Measurements from ENCODE around the gene TSHZ3.

Gene TSHZ3

DNA sequence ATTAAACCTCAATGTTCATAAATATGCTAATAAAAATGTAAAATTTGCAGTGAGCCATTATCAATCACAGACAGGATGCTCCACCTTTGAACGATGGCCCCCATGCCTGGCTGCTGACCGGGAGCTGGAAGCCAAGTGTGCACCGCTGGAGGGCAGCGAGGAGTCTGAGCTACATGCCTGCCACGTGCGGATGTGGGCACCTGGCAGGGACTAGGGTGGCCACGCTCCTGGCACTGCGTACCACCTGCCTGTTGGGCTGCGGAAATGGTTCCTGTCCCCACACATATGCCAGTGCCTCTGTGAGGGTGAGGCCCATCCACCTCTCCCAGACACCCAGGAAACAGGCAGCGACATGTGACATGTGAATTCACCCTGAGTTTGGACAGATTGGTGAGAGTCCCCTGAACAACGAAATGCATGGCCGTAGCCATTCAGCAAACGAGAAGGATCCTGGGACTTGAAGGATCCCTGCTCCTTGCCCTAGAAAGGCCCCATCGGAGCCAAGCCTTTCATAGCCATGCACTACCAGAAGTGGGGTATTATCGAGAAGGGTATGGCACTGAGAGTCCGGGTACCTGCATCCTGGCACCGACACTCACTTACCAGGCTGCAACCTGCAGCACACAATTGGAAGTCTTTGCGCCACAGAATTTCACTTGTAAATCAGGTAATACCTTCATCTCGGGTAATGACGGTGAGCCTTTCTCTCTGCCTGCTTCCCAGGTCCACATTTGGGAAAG, 35.8 kb downstream of the TSHZ3 start:
- DNase-seq: no peak

DNA sequence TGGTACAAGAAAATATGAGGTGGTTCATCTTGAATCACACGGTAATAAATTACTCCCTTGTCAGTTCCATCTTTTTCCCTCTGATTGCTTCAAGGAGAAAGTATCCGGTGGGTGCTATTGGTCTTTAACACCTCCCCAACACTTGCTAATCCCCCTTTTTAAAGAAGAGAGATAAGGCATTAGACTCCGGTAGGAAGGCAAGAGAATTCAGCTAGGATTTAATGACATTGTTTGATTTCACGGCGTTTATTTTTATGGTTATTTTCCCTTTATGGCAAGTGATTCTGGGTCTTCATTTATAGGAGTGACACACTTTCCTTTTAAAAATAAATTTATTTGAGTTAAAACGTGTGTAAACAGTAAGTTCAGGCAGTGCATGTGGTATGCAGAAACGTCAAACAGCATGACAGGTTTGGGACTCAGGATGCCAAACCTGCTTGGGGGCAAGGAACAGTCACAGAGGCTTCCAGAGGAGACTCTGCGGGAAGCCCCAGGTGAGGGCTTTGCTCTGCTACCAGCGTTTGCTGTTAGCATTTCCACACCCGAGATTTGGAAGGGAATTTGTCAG, 36.5 kb downstream of the TSHZ3 start:
- DNase-seq: no peak

DNA sequence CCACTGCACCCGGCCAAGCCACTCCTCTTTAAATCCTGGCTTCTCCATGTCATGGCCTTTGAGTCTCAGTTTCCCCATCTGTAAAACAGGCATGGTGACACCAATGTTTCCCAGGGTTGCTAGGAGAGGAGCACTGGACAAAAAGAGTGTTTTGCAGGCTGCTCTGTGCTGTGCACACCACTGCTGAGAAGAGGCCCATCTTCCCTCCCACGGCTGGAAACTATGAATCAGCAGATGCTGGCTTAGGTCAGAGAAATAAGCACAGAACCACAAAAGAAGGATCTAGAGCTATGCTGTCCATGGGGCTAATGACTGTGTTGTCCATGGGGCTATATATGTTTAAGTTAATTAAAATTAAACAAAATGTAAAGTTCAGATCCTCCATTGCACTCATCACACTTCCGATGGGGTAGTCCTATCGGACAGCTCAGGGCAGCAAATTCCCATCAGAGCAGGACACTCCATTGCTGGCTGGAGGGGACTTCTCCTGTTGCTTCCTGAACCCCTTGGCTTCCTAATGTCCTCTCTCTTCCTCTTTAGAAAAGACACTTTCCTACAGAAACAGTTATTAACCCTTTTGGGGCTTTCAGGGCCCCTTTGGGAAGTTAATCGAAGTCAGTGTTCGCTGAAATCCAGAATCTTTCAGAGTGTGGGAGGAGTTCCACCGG, 37.1 kb downstream of the TSHZ3 start:
- no peak for DNase-seq

DNA sequence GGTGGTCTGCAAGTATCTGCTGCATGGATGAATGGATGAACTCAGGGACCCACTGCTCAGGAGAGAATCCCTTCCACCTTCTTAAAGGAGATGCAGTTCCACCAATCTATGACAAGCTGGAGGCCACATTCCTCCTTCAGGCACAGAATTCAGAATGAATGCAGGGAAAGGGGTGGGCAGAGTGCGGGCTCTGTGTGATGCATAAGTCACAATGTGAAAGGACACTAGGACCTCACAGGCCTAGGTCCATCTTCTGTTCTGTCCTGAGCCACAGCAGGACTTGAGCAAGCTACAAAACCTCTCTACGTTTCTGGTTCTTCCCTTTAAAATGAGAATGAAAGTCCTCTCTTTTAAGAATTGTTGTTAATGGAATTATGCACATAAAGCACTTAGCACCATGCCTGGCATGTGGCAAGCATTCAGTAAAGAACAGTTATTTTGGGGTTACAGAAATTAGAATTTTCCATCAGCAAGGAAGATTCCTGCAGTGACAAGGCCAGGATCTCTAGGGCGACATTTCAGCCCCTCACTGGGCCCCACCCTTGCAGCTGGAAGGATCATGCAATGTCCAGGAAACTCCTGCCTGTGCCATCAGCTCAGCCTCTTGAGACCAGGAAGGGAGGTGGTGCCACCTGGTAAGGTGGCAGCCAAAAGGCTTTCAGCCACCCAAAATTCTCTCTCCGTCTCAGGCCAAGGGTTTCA, 38.7 kb downstream of the TSHZ3 start:
- DNase-seq: no peak

DNA sequence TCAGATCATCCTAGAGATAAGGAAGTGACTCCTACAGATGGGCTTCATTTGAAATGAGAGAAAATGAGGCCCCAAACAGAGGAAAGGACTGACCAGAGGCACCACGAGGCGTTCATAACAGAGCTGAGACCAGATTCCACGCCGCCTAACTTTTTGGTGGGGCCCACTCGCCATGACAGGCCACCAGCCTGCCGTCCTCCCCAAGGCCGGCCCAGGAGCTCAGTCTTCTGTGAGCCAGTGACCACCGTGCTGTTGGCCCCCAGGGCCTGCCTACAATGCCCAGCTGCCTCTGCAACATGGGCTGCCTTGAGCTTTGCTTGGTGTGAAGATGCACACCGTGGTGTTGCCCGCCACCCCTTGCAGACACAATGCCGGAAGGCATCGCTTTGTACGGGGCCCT, 40.5 kb downstream of the TSHZ3 start:
- DNase-seq: no peak

DNA sequence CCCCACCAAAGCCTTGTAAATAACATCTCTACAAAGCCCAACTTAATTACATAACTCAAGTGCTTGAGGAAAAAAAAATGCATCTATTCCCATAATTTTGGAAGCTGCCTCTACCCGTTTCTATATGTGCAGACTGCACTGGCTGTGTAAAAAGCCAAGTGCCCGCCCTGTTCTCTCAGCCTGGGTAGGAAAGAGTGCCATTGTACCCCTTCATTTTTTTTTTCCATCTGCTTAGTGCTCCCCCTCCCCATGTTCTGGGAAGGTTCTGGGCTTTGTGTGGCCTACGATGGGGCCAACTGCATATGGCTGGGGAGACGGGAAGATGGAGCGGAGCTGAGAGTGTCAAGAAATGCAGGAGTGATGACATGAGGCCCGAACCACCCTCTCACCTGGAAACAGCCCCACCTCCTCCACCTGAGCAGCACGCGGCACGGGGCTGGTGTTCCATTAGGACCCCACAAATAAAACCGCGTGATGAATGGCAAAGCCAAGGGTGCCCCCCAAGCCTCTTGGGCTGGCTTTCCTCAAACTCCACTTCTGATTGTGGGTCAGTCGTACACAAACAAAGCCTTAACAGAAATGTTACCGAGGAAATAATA, 42.1 kb downstream of the TSHZ3 start:
- no peak for DNase-seq

DNA sequence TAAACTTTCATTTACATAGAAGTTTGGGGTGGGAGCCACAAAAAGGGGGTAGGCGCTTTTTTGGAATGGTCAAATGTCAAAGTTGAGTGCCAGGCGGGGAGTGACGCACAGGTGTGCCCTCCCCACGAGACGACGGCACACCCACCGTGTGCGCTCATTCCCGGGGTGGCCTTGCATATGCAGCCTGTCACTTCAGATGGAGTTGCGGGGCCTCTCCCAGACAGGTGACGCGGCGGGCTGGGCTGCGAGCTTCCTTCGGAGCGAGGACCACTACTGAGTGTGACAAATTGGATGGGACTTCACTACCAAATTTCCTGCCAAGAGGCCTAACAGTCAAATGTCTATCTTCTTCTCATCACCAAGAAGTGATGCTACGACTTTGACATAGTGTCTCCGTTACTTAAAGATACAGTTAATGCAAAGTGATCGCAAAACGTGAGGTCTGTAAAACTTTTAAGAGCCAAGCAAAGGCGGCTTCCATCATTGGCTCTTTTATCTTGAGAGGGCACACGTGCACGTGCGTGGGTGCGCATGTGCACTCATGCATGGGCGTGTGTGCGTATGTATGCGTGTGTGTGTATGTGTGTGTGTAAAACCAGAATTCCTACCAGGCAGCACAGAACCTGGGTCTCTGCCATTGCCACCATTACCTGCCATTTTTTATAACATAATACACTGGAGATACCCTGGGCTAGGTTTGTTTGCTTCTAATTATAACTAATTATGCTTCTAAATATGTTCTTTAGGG, 43.1 kb downstream of the TSHZ3 start:
- DNase-seq: no peak

DNA sequence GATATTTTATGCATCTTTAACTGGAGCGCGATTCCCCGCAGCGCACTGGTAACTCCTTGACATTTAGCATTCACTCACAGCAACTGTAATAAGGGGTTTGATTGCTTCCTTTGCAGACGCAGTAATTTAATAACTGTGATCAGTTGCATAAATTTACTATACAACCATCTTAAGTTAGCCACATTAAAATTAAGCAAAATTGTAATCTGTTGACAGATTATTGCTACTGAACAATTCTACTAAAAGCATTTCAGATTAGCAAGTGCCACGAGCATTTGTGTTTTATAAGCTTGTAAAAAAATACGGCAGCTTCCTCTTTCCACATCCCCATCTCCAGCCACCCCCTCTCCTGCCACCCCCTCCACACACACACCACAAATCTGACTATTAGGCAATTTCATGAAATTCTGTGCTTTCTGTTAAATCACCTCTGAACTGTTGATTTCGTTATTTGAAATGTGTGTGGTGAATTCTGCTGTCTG, 44.4 kb downstream of the TSHZ3 start:
- no peak for DNase-seq

DNA sequence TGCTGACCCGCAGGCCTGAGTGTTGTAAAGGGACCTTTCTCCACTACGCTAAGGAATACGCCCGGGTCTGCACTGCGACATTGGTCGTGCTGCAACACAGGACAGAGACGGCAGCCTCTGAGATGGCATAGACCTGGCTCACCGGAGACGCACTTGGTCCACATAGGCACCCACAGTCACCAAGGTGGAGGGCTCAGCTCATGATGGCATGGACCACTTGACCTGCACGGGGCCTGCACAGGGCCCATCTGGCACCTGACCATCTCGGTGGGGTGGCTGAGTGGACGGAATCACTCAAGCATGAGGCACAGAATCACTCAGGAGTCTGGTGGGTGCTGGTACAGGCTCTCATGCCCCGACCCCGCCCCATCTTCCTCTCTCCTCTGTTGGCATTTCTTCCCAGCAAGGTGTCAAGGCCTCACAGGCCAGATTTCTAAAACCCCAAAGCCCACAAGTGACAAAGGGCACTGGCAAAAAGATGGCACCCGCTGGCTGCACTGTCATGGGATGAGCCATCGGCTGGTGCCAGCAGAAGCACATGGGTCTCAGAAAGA, 45.9 kb downstream of the TSHZ3 start:
- DNase-seq: no peak

DNA sequence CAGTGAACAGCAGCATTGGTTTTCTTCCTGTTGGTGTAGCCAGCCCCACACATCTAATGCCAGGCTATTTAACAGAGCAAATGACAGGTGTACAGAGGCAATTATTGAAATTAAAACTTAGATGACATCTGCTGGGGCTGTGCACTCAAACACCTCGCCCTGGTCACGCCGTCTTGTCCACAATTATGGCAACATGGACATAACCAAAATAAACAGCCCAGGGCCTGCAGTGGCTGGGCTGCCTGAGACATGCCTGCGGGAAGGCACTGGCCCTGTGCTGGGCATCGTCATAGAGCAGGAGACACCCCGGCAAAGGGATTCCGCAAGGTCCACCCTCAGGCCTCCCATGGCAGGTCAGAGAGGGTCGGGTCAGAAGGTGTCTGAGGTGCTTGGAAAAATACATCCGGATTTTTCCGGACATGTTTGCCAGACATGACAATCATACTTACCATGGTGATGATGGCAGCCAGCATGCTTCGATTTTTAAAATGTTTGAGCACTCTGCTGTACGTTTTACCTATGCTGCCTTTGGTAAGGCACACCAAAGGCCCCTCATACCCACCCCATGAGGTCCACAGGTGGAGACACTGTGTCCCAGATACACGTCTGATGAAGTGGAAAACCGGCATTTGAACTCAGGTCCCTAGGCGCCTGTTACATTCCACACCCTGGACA, 47.8 kb downstream of the TSHZ3 start:
- DNase-seq: no peak

DNA sequence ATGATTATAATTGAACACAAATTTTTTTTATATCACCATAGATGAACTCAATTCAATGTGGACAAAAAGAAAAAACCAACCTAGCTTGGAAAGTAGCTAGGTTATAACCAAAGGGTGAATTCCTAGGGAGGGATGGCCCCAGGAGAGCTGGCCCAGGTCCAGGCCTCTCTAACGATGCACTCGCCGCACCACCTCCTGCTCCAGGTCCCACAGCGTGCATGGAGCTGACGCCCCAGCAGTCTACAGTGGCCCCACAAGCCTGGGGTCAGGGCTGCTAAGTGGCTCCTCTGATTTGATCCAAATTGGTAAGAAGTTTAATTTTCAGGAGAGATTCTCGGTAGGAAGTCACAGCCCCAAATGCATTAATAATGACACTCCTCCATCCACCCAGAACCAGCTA, 48.8 kb downstream of the TSHZ3 start:
- no peak for DNase-seq

DNA sequence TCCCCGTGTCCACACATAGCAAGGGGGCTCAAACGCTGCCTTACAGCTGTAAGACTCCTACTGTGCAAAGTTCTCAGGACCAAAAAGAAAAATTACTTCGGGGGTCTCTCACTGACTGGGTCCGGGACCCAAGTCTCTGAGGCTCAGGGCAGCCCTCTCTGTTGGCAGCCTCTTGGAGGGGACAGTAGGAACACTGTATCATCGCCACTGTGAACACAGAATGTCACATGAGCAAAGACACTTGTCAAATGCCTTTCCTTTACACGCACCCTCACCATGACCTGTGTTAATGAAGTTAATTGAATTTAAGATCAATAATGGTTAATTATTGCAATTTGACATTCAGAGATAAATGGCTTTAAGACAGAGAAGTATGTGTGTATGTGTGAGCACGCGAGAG, 49.6 kb downstream of the TSHZ3 start:
- no peak for DNase-seq

DNA sequence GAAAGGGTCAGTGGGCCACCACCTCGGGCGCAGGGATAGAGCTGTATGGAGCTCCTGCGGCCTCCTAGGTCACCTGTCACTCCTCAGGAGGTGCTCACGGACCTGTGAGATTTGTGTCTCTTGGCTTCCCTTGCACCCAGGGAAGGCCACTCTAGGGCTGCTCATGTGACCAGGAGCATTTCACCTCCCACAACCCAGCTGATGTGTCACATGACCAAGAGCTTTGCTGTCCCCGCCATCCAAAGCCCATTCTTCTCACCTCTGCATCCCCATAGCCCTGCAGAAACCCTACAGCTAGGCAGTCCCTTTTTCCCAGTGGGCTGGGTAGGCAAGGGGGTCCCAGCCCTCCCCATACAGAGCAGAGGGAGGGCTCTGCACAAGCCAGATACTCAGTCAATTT, 51.2 kb downstream of the TSHZ3 start:
- no peak for DNase-seq

DNA sequence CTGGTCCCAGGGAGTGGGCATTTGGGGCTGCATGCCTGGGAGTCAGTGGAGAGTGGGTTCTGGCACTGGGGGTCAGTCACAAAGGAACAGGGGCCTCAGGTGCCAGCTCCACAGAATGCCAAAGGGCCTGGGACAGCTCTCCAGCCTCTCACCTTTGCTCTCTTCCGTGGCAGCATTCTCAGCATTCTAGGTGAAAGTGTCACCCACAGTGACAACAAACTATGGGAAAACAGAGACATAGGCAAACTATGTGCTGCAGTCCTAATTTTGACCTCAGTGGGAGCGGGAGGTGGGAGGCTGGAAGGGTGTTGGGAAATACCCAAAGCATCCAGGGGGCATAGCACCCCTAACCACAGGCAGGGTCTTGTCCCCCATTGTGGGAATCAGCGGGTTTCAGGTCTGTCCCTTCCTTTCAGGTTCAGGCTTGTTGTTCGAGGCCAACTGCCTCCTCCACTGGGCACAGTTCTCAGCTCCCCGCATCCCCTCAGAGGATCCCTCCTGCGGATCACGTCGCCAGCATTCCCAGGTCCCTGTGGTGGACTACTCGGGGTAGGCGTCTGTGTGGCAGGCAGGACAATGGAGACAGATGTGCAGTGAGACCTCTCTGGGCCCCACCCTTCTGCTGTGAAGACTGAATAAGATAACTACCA, 52.4 kb downstream of the TSHZ3 start:
- no peak for DNase-seq

DNA sequence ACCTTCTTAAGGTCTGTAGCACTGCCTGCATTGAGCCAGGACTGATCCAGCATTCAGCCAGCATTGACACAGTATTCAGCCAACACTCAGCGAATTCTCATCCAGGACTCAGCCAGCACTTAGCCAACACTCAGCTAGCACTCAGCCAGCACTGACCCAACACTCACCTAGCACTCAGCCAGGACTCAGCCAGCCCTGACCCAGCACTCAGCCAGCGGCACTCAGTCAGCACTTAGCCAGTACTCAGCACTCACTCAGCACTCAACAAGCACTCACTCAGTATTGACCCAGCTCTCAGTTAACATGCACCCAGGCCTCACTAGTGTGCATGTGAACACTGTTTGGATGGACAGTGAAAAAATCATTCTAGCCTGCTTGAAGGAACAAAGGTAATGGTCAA, 55.0 kb downstream of the TSHZ3 start:
- no peak for DNase-seq

DNA sequence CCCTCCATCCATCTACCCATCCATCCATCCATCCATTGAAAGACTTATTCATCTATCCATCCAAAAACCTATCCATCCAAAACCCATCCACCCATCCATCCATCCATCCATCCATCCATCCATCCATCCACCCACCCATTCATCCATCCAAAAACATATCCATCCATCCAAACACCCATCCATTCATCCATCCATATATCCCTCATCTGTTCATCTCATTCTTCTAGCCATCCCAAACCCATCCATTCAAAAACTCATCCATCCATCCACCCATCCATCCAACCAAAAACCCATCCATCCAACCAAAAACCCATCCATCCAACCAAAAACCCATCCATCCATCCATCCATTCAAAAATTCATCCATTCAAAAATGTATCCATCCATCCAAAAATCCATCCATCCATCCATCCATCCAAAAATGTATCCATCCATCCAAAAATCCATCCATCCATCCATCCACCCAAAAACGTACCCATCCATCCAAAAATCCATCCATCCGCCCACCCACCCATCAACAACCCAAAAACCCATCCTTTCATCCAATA, 56.5 kb downstream of the TSHZ3 start:
- DNase-seq: no peak

DNA sequence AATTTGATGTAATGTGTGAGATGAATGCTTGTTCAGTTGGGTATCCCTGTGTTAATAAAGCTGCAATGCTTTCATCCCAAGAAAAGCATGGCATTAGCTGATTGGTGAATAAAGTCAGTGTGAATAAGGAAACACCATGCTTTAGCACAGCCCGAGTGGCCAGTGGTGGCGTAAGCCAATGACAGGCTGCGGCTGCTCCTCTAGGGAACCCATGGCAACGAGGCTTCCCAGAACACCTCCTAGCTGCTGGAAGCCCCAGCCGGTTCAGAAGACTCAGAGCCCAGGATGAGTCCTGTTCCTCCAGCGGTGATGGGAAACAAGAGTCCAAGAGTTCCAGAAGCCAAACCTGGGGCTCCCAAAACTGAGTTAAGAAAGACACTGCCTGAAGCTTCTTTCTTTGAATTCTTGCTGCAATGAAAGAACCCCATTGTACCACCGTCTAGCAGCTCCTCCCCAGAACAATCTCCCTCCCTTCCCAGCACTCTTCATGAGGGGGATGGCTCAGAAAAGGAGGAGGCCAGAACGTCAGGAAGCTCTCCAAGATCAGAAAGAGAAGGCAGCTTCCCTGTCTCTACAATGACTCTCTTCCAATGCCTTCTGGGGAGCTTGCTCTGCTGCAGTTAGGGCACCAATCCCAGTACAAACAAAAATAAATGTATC, 58.2 kb downstream of the TSHZ3 start:
- no peak for DNase-seq

DNA sequence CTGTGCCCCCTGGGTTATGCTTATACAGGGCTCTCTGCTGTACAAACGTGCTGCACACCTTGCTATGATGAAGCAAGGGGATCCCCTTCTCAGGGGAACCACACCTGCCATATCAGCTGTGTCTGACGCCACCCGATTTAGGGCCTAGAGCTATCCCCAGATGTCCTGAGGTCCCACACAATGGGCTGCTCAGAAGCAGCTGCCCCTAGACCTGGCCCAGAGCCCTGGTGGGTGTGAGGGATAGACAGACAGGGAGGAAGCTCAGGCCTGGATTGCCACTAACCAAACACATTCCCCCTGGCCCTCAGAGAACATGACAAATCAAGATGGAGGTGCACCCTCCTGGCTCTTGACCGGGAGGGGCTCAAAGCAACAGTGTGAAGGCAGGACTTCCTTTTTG, 59.3 kb downstream of the TSHZ3 start:
- DNase-seq: no peak

DNA sequence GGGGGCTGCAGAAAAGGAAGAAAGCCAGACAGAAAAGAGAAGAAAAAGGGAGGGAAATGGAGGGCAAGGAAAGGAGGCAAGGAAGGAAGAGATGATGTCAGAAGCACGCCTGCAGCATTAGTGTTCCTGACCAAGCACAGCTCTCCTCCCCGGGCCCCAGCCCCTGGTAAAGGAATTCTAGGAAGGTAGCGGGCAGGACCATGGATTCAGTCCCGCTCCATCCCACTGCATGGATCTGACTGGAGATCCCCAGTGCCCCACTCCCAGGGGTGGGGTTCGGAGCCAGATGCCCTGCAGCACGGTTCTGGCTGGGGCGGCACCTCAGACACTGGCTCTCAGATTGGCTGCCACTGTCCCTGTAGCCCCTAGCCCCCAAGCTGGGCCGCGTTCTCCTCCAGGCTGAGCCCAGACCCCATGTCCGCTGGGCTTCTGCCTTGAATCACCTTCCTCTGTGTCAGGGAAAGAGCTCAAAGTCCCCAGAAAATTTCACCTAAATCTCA, 59.8 kb downstream of the TSHZ3 start:
- DNase-seq: no peak

DNA sequence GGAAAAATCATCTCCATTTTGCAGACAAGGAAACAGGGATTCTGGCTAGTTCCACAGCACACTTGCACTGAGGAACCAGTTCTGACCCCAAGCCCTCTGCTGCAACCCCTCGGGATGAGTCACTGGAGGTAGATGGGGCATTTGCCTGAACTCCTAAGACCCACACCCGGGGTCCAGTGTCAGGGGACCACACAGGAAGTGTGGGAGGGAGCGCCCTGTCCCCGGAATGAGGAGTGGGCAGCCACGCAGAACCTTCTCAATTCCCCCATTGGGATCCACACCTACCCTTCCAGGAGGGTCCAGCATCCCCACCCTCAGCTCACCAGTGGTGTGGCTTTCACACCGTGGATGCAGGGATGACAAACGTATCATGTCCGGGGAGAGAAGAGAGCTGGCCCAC, 62.7 kb downstream of the TSHZ3 start:
- DNase-seq: no peak

Measured in NCI-H2171 (cell line).